Measurements from ENCODE around the gene FAR1.

DNA sequence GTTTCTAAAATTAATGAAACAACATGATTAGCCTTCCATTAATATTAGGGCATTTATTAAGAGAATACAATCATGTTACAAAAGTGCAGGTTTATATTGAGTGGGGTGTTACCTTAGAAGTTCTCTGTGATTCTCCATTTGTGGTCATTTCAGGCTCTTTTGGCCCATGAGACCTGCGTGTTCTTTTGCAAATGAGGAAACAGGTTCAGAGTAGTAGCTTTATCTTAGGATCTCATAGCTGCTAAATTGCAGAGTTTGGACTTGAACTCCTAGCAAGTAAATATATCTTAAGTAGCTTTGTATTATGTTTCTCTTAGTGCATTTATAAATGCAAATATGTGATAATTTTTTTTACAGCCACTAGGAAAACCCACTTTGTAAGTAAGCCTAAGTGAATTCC, 18.3 kb downstream of the FAR1 start:
- TF ChIP-seq, protein P1, sequence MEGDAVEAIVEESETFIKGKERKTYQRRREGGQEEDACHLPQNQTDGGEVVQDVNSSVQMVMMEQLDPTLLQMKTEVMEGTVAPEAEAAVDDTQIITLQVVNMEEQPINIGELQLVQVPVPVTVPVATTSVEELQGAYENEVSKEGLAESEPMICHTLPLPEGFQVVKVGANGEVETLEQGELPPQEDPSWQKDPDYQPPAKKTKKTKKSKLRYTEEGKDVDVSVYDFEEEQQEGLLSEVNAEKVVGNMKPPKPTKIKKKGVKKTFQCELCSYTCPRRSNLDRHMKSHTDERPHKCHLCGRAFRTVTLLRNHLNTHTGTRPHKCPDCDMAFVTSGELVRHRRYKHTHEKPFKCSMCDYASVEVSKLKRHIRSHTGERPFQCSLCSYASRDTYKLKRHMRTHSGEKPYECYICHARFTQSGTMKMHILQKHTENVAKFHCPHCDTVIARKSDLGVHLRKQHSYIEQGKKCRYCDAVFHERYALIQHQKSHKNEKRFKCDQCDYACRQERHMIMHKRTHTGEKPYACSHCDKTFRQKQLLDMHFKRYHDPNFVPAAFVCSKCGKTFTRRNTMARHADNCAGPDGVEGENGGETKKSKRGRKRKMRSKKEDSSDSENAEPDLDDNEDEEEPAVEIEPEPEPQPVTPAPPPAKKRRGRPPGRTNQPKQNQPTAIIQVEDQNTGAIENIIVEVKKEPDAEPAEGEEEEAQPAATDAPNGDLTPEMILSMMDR (IDR thresholded peaks at IDR 0.05) = no peak
- TF ChIP-seq POLR2A (IDR thresholded peaks at IDR 0.05) = no peak

Data from adrenal gland (tissue), 5 donors.